GM12878 (cell line): ENCODE data around the gene PRKCD. TPM values are rescaled to one million over a fixed set of nuclear protein-coding genes. Genes with fewer than 3 reads are reported as not detected.

Experiments used
- ATAC-seq: fragments of 200-7000 bp; cut with Tn5 transposase; 3 replicates; pipeline ENCODE4 v1.9.1; 2020; ENCODE audit warnings: mild to moderate bottlenecking, moderate library complexity
- BruUV-seq: library from RNA; stranded (reverse); fragments of 400-500 nt; replicated peaks from 2 replicates; lab custom pipeline; 2021; lab: Mats Ljungman, UMichigan
- CTCF ChIA-PET: fragments of 300-600 bp; sonication (Branson Sonifier 250); formaldehyde crosslinking; extraction: SDS; loops from one replicate; lab custom pipeline; 2021; ENCODE audit warnings: inconsistent platforms; lab: Yijun Ruan, JAX
- POLR2A ChIA-PET: fragments of 350-600 bp; formaldehyde crosslinking; extraction: SDS; loops from one replicate; lab custom pipeline; 2021; ENCODE audit warnings: inconsistent platforms; lab: Charles Lee
- RAD21 ChIA-PET: fragments of 300-600 bp; sonication (Branson Sonifier 250); formaldehyde crosslinking; loops from one replicate; lab custom pipeline; 2023; ENCODE audit warnings: antibody characterized with exemption; ENCODE audit not compliant: unreplicated experiment; lab: Charles Lee
- SMC1A ChIA-PET: fragments of 300-600 bp; sonication (Branson Sonifier 250); formaldehyde crosslinking; loops from one replicate; lab custom pipeline; 2023; ENCODE audit not compliant: unreplicated experiment, uncharacterized antibody; lab: Charles Lee
- DNase-seq: peaks from one replicate; pipeline ENCODE4 v3.0.0-alpha.2; 2011; ENCODE audit warnings: low read depth, low spot score
- FAIRE-seq: peaks from 3 replicates; lab custom pipeline; 2011; peaks lifted over from hg19 to GRCh38; lab: Jason Lieb, UNC
- H2AFZ ChIP-seq: 2 replicates; pipeline ENCODE4 v1.6.0; 2011; ENCODE audit warnings: low read depth, low read length, control low read depth; ENCODE audit not compliant: control insufficient read depth
- H3K27ac ChIP-seq: 2 replicates; pipeline ENCODE4 v1.5.1; 2011; ENCODE audit warnings: control low read depth; ENCODE audit not compliant: control insufficient read depth, insufficient read depth
- H3K27me3 ChIP-seq, 2 experiments: replicated peaks in 1 of 2; 2 replicates each; pipeline versions ENCODE4 v1.6.0 to v1.6.1; 2011; ENCODE audit warnings: low read length in 1 of 2; ENCODE audit not compliant: control insufficient read depth in 2 of 2, insufficient read depth in 2 of 2
- H3K36me3 ChIP-seq, 2 experiments: 2 replicates each; pipeline ENCODE4 v1.5.1; 2011; ENCODE audit warnings: low read length in 1 of 2; ENCODE audit not compliant: control insufficient read depth in 2 of 2, insufficient read depth in 2 of 2
- H3K4me1 ChIP-seq: 2 replicates; pipeline ENCODE4 v1.6.1; 2011; ENCODE audit warnings: mild to moderate bottlenecking, low read length, moderate library complexity, mixed read lengths; ENCODE audit not compliant: control insufficient read depth, insufficient read depth
- H3K4me2 ChIP-seq: 2 replicates; pipeline ENCODE4 v1.6.0; 2011; ENCODE audit warnings: control low read depth; ENCODE audit not compliant: control insufficient read depth, insufficient read depth
- H3K4me3 ChIP-seq: fragments of 200-600 bp; sonication (generic); 2 replicates; pipeline ENCODE4 v1.5.1; 2016
- H3K79me2 ChIP-seq: 2 replicates; pipeline ENCODE4 v1.6.0; 2011; ENCODE audit warnings: low read length; ENCODE audit not compliant: control insufficient read depth, insufficient read depth
- H3K9ac ChIP-seq: 2 replicates; pipeline ENCODE4 v1.8.0; 2011; ENCODE audit warnings: low read length, control low read depth, mixed read lengths; ENCODE audit not compliant: control insufficient read depth, insufficient read depth
- H3K9me3 ChIP-seq: replicated peaks from 3 replicates; pipeline ENCODE4 v1.5.1; 2011; ENCODE audit warnings: mild to moderate bottlenecking, low read length; ENCODE audit not compliant: control insufficient read depth, insufficient read depth
- H4K20me1 ChIP-seq: 2 replicates; pipeline ENCODE4 v1.6.0; 2011; ENCODE audit not compliant: control insufficient read depth, insufficient read depth
- BACH1 ChIP-seq: fragments of 450-650 bp; IDR thresholded peaks from 2 replicates; pipeline ENCODE4 v1.6.1; 2017; ENCODE audit warnings: mild to moderate bottlenecking, borderline replicate concordance
- EP300 ChIP-seq, 2 experiments: fragments of 150-350 bp in 1 of 2; IDR thresholded peaks; 2 replicates each; pipeline ENCODE4 v1.6.1; 2011 to 2012; ENCODE audit warnings: low read depth in 2 of 2, low read length in 2 of 2, borderline replicate concordance in 1 of 2, improper control_type of control experiment in 1 of 2, inconsistent platforms in 1 of 2; ENCODE audit not compliant: control insufficient read depth in 1 of 2
- FOS ChIP-seq: IDR thresholded peaks from 3 replicates; pipeline ENCODE4 v1.6.1; 2011; ENCODE audit warnings: borderline replicate concordance; ENCODE audit not compliant: insufficient read length; ENCODE audit errors: extremely low read depth
- KAT2A ChIP-seq: conservative IDR thresholded peaks from 2 replicates; pipeline ENCODE4 v1.6.1; 2011; ENCODE audit warnings: low read depth, low read length; ENCODE audit not compliant: control insufficient read depth
- KDM1A ChIP-seq: fragments of 200-600 bp; sonication (generic); IDR thresholded peaks from 2 replicates; pipeline ENCODE4 v1.6.1; 2016; ENCODE audit warnings: borderline replicate concordance
- MXI1 ChIP-seq: fragments of 150-350 bp; IDR thresholded peaks from 2 replicates; pipeline ENCODE4 v1.6.1; 2011; ENCODE audit warnings: low read depth, mild to moderate bottlenecking, inconsistent platforms, low read length, improper control_type of control experiment
- NFIC ChIP-seq: IDR thresholded peaks from 2 replicates; pipeline ENCODE4 v1.6.1; 2012; ENCODE audit warnings: low read depth, mild to moderate bottlenecking, inconsistent platforms, low read length, moderate library complexity
- SPI1 ChIP-seq: IDR thresholded peaks from 2 replicates; pipeline ENCODE4 v1.6.1; 2011; ENCODE audit warnings: low read depth, mild to moderate bottlenecking, low read length, moderate library complexity, borderline replicate concordance; ENCODE audit not compliant: insufficient read depth
- STAT3 ChIP-seq: IDR thresholded peaks from 2 replicates; pipeline ENCODE4 v1.6.1; 2011; ENCODE audit warnings: low read depth, low read length, improper control_type of control experiment
- SUPT20H ChIP-seq: IDR thresholded peaks from 2 replicates; pipeline ENCODE4 v1.6.1; 2011; ENCODE audit warnings: low read depth, mild to moderate bottlenecking, low read length, moderate library complexity, borderline replicate concordance; ENCODE audit not compliant: control insufficient read depth
- TBL1XR1 ChIP-seq: IDR thresholded peaks from 2 replicates; pipeline ENCODE4 v1.6.1; 2012; ENCODE audit warnings: low read depth, low read length, improper control_type of control experiment
- TCF3 ChIP-seq: IDR thresholded peaks from 2 replicates; pipeline ENCODE4 v1.6.1; 2012; ENCODE audit warnings: low read depth, mild to moderate bottlenecking, low read length, borderline replicate concordance; ENCODE audit not compliant: insufficient read depth
- YBX1 ChIP-seq: fragments of 450-650 bp; IDR thresholded peaks from 2 replicates; pipeline ENCODE4 v1.6.1; 2016; ENCODE audit warnings: antibody characterized with exemption
- ZNF384 ChIP-seq: IDR thresholded peaks from 2 replicates; pipeline ENCODE4 v1.6.1; 2012; ENCODE audit warnings: low read depth, mild to moderate bottlenecking, low read length, improper control_type of control experiment, borderline replicate concordance
- WGBS: methylation state at CpG from one replicate; pipeline ENCODE4 v1.1.6; 2016; ENCODE audit warnings: low lambda C conversion rate; ENCODE audit not compliant: insufficient replicate concordance, insufficient coverage; ENCODE audit errors: missing lambda C conversion rate; 5-methylcytosine and 5-hydroxymethylcytosine counted together
- in situ Hi-C: fragments of 300-500 bp; cut with MboI; formaldehyde crosslinking; loops from 9 replicates; pipeline ENCODE4 v1.14.3; 2018; ENCODE audit warnings: mixed read lengths
- intact Hi-C: fragments of 100-400 bp; cut with micrococcal nuclease; formaldehyde crosslinking; loops from one replicate; pipeline ENCODE4 v1.14.2; 2022; ENCODE audit not compliant: unreplicated experiment
- polyA plus RNA-seq, 11 experiments: library from polyadenylated mRNA; depleted of rRNA in 4 of 11; unstranded in 6 of 11; stranded (reverse) in 5 of 11; fragments of >200 nt; fragmentation: Nextera tagmentation in 4 of 11; fragmentation: Illumina TruSeq in 1 of 11; extraction: Ambion mirVana in 4 of 11; extraction: Trizol in 1 of 11; gene quantifications; 1 replicate in 1 of 11; 2 replicates in 10 of 11; pipeline versions ENCODE4 v1.2.1 to v1.2.3, GENCODE V29; 2011 to 2016; ENCODE audit warnings: inconsistent platforms in 2 of 11, missing spikeins in 2 of 11, low read depth in 1 of 11
- total RNA-seq, 4 experiments: library from RNA; depleted of rRNA in 3 of 4; stranded (reverse); fragments of >200 nt in 3 of 4; fragmentation: Illumina TruSeq in 1 of 4; extraction: Trizol in 1 of 4; gene quantifications; 2 replicates each; pipeline versions ENCODE4 v1.2.1 to v1.2.3, GENCODE V29; 2013 to 2021
- TF ChIP-seq, protein P1 (sequence below): fragments of 450-650 bp; IDR thresholded peaks from 2 replicates; pipeline ENCODE4 v1.6.1; 2017; ENCODE audit warnings: borderline replicate concordance
- TF ChIP-seq, protein P2 (sequence below): fragments of 450-650 bp; IDR thresholded peaks from 2 replicates; pipeline ENCODE4 v1.6.1; 2018; ENCODE audit warnings: borderline replicate concordance, mild to moderate bottlenecking; ENCODE audit not compliant: partially characterized antibody

The PRKCD gene
- total and polyA plus RNA-seq, 10 of the 15 experiments (the other 5 are each of a cell fraction or from before 2014, with no cell fraction given) = 10.0 to 114 (median 42.4) TPM

DNA sequence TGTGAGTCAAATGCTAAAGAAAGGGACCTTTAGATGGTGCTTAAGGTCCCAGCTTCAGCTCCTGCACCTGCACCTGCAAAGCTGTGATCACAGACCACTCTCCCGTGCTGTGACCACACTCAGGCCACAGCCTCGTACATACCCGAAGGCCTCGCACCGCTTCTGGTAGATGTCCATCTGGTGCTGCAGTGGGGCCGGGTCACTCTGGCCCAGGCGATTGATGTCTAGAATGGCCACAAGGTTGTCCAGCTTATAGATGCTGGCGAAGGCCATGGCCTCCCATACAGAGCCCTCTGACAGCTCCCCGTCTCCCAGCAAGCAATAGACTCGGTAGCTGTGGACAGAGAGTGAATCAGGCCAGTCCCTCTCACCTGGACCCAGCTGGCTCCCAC is 73.8 kb downstream of the PRKCD start:
- H3K27ac ChIP-seq = no peak overlapping the region
- H4K20me1 ChIP-seq = no peaks in the 10 kb centered on the region
- BruUV-seq = no TSS peak
- POLR2A ChIA-PET = interaction anchor here (1.1 kb wide), 1 partner anchor 40 kb away, joined by 3 read pairs; no protein-coding TSS in a partner anchor
- DNase-seq (no peak), FAIRE-seq (no peak), ATAC-seq (no peak)
- 93% methylated on average over 10 of the region's 10 CpGs for WGBS
- H2AFZ ChIP-seq = no peak overlapping the region
- SMC1A ChIA-PET = interaction anchor here (0.6 to 0.7 kb wide), 2 partner anchors 9 to 40 kb away, joined by 3 read pairs; no protein-coding TSS in a partner anchor
- RAD21 ChIA-PET = no interaction called here
- no peak overlapping the region for H3K4me3 ChIP-seq
- no peak overlapping the region for H3K9ac ChIP-seq
- in situ Hi-C loops = no loop called here
- H3K36me3 ChIP-seq = peaks cover 37 to 66% of the 10 kb centered on the region in 2 experiments
- no peak overlapping the region for H3K4me2 ChIP-seq
- H3K9me3 ChIP-seq = no peaks in the 10 kb centered on the region
- H3K27me3 ChIP-seq = no peaks in the 10 kb centered on the region
- no peaks in the 10 kb centered on the region for H3K79me2 ChIP-seq
- CTCF ChIA-PET = interaction anchor here (1.1 to 1.5 kb wide), 2 partner anchors 102 to 121 kb away, joined by 3 to 6 read pairs; no protein-coding TSS in a partner anchor
- no peak for TF ChIP-seq FOS
- TF ChIP-seq, protein P1, sequence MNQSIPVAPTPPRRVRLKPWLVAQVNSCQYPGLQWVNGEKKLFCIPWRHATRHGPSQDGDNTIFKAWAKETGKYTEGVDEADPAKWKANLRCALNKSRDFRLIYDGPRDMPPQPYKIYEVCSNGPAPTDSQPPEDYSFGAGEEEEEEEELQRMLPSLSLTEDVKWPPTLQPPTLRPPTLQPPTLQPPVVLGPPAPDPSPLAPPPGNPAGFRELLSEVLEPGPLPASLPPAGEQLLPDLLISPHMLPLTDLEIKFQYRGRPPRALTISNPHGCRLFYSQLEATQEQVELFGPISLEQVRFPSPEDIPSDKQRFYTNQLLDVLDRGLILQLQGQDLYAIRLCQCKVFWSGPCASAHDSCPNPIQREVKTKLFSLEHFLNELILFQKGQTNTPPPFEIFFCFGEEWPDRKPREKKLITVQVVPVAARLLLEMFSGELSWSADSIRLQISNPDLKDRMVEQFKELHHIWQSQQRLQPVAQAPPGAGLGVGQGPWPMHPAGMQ = no peak
- no peak for TF ChIP-seq ZNF384
- TF ChIP-seq SPI1 = no peak
- no peak for TF ChIP-seq NFIC
- TF ChIP-seq KAT2A = no peak
- TF ChIP-seq TCF3 = no peak
- TF ChIP-seq MXI1 = no peak
- no peak for TF ChIP-seq YBX1
- no peak for TF ChIP-seq STAT3
- TF ChIP-seq SUPT20H = no peak
- TF ChIP-seq BACH1 = no peak
- no peak for TF ChIP-seq KDM1A
- no peak for TF ChIP-seq TBL1XR1
- TF ChIP-seq EP300 (IDR thresholded peaks at IDR 0.05; ENCODE audit: borderline replicate concordance in 1 of 2, control insufficient read depth in 1 of 2, low read depth in 2 of 2, low read length in 2 of 2) = no peak
- TF ChIP-seq, protein P2, sequence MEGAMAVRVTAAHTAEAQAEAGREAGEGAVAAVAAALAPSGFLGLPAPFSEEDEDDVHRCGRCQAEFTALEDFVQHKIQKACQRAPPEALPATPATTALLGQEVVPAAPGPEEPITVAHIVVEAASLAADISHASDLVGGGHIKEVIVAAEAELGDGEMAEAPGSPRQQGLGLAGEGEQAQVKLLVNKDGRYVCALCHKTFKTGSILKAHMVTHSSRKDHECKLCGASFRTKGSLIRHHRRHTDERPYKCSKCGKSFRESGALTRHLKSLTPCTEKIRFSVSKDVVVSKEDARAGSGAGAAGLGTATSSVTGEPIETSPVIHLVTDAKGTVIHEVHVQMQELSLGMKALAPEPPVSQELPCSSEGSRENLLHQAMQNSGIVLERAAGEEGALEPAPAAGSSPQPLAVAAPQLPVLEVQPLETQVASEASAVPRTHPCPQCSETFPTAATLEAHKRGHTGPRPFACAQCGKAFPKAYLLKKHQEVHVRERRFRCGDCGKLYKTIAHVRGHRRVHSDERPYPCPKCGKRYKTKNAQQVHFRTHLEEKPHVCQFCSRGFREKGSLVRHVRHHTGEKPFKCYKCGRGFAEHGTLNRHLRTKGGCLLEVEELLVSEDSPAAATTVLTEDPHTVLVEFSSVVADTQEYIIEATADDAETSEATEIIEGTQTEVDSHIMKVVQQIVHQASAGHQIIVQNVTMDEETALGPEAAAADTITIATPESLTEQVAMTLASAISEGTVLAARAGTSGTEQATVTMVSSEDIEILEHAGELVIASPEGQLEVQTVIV = no peak
- intact Hi-C loops = no loop called here
- H3K4me1 ChIP-seq = no peaks in the 10 kb centered on the region
